SHP77 (cell line): ENCODE data around the gene NBAS.

Source experiments
- DNase-seq, 2 experiments: peaks; one replicate each; lab custom pipeline; 2025; lab: John Stamatoyannopoulos, UW

Gene NBAS

DNA sequence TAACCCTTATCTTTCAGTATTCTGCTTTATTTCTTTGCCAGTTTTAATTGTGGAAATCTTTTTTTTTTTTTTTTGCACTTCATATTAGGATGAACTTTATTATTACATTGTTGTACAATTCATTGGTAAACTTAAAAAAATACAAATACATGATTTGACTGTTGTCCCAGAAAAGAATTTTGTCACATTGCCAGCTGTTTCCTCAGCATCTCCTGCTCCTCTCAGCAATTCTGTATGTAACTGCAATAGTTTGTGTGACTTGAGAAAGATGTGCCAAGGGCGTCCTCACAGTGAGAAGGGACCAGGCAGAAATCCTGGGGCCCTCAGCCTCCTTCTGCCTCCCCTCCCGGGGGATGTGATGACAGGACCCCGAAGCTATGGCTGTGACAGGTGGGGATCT lies 254.4 kb downstream of the NBAS start:
- no peak for DNase-seq

DNA sequence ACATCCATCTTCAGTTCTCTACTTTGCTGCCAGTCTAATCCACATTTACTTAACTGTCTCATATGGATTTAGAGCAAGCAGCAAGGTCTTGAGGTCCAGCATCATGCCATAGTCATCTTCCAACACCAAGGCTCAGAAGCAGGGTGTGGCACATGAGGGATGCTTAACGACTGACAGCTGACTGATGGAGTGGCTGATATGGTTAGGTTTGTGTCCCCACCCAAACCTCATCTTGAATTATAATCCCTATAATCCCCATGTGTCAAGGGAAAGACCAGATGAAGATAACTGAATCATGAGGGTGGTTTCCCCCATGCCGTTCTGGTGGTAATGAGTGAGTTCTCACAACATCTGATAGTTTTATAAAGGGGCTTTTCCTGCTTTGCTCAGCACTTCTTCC lies 257.3 kb downstream of the NBAS start:
- no peak for DNase-seq

- DNase-seq = no peak
Observed at GRCh38 chr2:15302154-15302553, 259.0 kb downstream of the NBAS start.

GRCh38 chr2:15300624-15301573 lies 260.2 kb downstream of the NBAS start:
- DNase-seq = no peak

DNA sequence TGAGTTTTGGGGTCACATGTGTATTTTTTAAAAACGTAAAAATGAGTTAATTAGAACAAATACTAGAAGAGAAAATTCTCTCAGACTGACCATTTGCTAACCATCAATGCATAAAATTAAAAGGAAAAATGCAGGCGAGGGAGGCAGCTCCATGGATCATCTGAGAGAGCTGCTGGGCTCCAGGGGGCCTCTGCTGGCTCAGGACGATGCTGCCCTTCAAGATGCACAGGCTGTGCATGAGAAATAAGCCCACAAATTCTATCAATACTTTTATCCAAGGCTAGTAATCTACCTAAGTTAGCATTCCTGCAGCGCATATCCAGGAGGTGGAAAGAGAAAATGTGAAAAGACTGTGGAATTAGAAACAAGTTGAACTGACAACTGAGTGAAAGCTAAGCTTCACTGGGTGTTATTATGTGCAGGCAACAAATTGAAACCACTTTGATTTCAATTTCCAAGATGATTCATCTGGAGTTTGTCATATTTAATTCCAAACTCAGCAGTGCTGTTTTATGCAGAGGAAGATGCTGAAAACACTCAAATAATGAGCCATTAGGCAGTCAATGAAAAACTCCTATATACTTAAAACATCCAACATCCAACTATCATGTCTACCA lies 261.1 kb downstream of the NBAS start:
- no peak for DNase-seq

GRCh38 chr2:15298770-15299169 lies 262.4 kb downstream of the NBAS start:
- DNase-seq = no peak

DNA sequence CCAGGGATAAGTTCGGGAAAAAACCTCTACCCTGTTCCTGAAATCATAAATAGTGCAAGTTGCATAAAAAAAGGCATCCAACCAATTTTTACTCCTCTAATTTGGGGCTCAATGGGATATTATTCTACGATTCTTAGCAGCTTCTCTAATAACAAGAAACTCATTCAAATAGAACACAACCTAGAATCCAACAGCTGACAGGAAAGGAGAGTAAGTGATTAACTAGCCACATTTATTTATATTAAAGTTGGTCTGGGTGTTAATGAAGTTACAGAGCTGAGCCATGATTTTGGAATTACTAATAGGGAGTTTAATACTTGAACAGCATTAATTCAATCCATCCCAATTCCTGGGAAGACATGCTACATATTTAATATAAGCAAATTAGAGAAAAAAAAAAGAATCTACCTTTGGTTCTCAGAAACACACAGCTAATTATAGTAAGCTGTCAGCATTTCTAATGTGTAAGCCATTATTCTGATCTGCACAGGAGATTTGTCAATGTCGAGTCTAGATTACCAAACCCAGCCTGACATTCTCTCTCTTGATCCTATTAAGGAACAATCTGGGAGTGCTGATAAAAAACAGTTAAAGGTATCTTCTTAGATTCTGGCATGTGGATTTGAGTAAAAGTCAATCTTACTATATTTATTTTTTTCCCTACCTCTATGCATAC lies 267.7 kb downstream of the NBAS start:
- no peak for DNase-seq

DNA sequence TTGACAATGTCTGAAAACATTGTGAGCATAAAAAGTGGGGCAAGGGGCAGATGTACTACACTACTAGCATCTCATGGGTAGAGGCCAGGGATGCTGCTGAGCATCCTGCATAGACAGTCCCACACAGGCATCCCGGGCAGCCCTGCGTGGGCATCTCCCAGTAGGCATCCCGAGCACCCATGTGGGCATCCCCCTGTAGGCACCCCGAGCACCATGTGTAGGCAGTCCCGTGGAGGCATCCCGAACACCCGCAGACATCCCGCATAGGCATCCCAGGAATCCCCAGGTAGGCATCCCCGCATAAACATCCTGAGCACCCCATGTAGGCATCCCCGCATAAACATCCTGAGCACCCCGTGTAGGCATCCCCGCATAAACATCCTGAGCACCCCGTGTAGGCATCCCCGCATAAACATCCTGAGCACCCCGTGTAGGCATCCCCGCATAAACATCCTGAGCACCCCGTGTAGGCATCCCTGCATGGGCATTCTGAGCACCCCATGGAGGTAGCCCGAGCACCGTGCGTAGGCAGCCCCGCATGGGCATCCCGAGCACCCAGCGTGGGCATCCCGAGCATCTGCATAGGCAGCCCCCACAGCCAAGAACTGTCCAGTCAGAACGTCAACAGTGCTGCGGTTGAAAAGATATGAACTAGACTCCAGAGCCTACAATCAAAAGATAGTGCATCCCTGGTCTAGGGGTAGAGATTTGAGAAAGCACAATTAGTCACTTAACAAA lies 273.5 kb downstream of the NBAS start:
- no peak for DNase-seq

DNA sequence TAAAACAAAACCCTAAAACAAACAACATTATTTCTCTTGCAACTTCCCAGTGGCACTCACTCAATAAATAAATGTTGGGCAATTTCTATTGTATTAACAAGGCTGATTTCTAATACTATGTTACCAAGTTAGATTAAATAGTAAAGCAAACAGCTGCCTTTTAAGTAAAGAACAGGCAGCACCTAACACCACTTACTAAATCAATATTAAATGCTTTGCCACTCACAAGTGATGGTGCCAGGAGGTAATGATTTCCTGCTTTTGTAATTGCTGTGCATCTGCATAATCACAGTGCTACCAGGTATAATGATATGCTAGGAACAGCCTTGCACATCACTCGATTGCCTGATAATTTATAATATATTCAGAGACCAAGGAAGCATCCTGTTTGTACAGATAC lies 276.5 kb downstream of the NBAS start:
- no peak for DNase-seq

DNA sequence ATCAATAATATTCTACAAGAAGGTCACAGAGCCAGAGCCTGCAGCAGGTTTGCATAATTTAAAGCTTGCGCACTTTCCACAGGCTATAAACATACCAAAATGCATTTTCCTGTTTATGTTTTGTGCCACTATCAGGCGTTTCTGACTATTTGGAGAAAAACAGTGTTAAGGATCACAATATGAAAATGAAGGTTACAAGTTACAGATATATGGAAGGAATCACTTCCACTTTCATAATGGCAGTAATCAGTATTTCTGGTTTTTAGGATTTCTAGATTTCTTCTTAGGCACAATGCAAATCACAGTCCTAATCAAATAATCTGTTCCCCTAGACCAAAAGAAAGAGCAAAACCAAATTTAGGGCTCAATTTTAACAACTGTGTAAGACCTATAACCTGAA lies 279.5 kb downstream of the NBAS start:
- no peak for DNase-seq

GRCh38 chr2:15279201-15279876 lies 281.8 kb downstream of the NBAS start:
- no peak for DNase-seq

DNA sequence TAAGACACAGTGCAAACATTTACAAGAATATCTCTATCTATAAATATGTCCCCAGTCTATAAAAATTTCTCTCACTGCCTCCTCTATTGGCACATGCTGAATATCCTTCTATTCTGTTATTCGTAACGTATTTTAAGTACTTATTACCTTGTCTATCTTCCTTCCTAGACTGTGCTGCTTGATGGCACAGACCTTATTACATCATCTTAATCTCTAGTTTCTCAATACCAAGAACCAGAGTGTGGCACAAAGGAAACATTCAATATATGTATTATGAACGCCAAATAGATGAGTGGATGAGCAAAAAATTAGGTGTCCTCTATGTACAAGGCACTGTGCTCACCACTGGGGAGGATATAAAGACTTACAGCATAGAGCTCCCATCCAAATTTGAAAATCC lies 282.8 kb downstream of the NBAS start:
- DNase-seq = no peak

- no peak for DNase-seq
Observed at GRCh38 chr2:15275346-15275745, 285.8 kb downstream of the NBAS start.

DNA sequence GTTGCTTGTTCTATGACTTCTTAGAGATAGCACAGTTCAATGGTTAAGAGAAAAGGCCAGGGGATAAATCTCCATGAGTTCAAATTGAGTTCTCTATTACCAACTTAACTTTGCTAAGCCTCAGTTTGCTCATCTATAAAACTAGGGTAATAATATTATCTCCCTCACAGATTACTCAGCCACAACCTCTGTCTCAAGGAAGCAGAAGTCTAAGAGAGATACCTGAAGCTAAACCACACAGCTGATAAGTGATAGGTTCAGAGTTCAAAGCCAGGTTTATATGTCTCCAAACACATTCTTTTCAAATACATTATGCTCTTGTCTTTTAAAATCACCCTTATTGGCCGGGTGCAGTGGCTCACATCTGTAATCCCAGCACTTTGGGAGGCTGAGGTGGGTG lies 287.7 kb downstream of the NBAS start:
- no peak for DNase-seq

- no peak for DNase-seq
Observed at GRCh38 chr2:15272942-15273341, 288.2 kb downstream of the NBAS start.

- DNase-seq = no peak
Observed at GRCh38 chr2:15271941-15272542, 289.1 kb downstream of the NBAS start.

DNA sequence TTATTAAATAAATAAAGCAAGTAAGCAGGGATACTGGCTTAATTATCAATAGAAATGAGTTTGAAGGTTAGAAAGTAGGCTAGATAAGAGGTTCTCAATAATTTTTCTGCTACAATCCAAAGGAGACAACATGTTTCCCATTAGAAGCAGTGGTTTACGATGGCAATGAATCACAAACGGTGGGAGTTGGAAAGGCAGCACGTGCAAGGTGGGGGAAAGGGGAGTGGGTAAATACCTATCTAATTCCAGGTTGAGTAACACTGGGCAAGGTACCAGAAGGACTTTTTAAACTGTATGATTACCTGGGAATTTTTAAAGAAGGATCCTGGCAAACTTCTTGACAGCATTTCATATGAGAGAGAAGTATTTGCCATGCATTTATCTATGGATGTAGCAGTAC lies 289.9 kb downstream of the NBAS start:
- no peak for DNase-seq

- no peak for DNase-seq
Observed at GRCh38 chr2:15269043-15269442, 292.1 kb downstream of the NBAS start.

- no peak for DNase-seq
Observed at GRCh38 chr2:15265889-15266288, 295.2 kb downstream of the NBAS start.

DNA sequence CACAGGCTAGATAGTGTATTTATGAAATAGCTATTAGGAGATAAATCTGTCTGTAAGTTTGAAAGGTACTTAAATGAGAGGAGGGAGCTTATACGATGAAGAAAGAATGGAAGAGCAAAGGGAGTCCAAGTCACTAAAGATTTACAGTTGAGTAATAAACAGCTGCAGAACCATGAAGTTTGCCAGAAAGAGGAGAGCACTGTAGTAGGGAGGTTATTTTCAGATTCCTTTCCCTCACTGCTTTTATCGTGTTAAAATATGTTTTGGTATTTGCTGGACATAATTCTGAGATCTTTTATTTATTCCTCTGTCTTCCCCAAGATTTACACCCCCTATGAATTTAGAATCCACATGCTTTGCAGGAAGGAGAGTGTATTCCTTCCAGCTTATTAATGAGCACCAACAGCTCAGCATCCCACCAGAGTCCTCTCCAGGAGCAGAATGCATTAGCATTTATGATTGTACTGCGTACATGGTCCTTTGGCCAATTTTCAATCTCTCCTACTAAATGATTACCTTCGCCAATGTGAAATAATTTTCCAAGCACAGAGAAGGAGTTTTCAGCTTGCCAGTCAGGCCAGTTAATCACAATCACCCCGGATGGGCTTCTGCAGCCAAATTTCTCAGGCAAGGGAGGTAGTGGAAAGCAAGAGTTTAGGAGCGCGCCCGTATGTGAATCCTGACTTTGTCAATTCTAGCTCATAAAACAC lies 297.0 kb downstream of the NBAS start:
- no peak for DNase-seq

GRCh38 chr2:15262792-15263191 lies 298.3 kb downstream of the NBAS start:
- no peak for DNase-seq
